K562 (cell line): ENCODE measurements around the gene ZNF83. TPM values are rescaled to one million over a fixed set of nuclear protein-coding genes. Genes with fewer than 3 reads are reported as not detected.

Source experiments
- CCAR2 ChIP-seq: fragments of 200-400 bp; formaldehyde crosslinking; IDR thresholded peaks from 2 replicates; pipeline ENCODE4 v1.6.1; 2017; ENCODE audit warnings: mild to moderate bottlenecking, low read depth, low read length
- CHCHD3 ChIP-seq: fragments of 250-450 bp; sonication (Bioruptor Pico); IDR thresholded peaks from 2 replicates; pipeline ENCODE4 v2.1.2; 2022; ENCODE audit warnings: mild to moderate bottlenecking
- MTA1 ChIP-seq: fragments of 450-650 bp; IDR thresholded peaks from 2 replicates; pipeline ENCODE4 v1.6.1; 2017; ENCODE audit warnings: borderline replicate concordance
- SNIP1 ChIP-seq: fragments of 450-650 bp; IDR thresholded peaks from 2 replicates; pipeline ENCODE4 v1.7.1; 2017; ENCODE audit warnings: low read depth, mild to moderate bottlenecking
- SP1 ChIP-seq: sonication (generic); formaldehyde crosslinking; IDR thresholded peaks from 2 replicates; pipeline ENCODE4 v1.8.1; 2022; ENCODE audit warnings: mild to moderate bottlenecking, missing genetic modification reagents
- ZNF121 ChIP-seq: sonication (generic); formaldehyde crosslinking; conservative IDR thresholded peaks from 2 replicates; pipeline ENCODE4 v1.8.0; 2022; ENCODE audit warnings: missing genetic modification reagents
- ZNF212 ChIP-seq: fragments of 450-650 bp; formaldehyde crosslinking; IDR thresholded peaks from 2 replicates; pipeline ENCODE4 v1.4.0; 2020; ENCODE audit warnings: mild to moderate bottlenecking
- ZNF347 ChIP-seq: fragments of 450-650 bp; formaldehyde crosslinking; IDR thresholded peaks from 2 replicates; pipeline ENCODE4 v1.4.0; 2020; ENCODE audit warnings: low read depth, mild to moderate bottlenecking, moderate library complexity
- polyA plus RNA-seq, 8 experiments: library from polyadenylated mRNA; depleted of rRNA in 4 of 8; stranded (reverse) in 5 of 8; unstranded in 3 of 8; fragments of >200 nt; fragmentation: Nextera tagmentation in 2 of 8; fragmentation: Illumina TruSeq in 1 of 8; extraction: Ambion mirVana in 2 of 8; extraction: Trizol in 1 of 8; gene quantifications; 2 replicates each; pipeline versions ENCODE4 v1.2.1 to v1.2.3, GENCODE V29; 2011 to 2014; ENCODE audit warnings: inconsistent platforms in 1 of 8, missing spikeins in 1 of 8
- total RNA-seq, 7 experiments: library from RNA; depleted of rRNA in 6 of 7; stranded (reverse); fragments of >200 nt in 6 of 7; fragmentation: Illumina TruSeq in 2 of 7; extraction: Trizol in 2 of 7; gene quantifications; 2 replicates each; pipeline versions ENCODE4 v1.2.1 to v1.2.3, GENCODE V29; 2011 to 2021; ENCODE audit warnings: low replicate concordance in 1 of 7
- TF ChIP-seq, protein P1 (sequence below): sonication (generic); formaldehyde crosslinking; IDR thresholded peaks from 2 replicates; pipeline ENCODE4 v1.8.1; 2023; ENCODE audit warnings: mild to moderate bottlenecking, missing genetic modification reagents
- TF ChIP-seq, protein P2 (sequence below): fragments of 250-450 bp; sonication (Bioruptor Pico); IDR thresholded peaks from 2 replicates; pipeline ENCODE4 v1.8.0; 2022; ENCODE audit warnings: moderate library complexity, mild to moderate bottlenecking, inconsistent platforms

ZNF83 gene
- total and polyA plus RNA-seq, 9 of the 15 experiments (the other 6 are each of a cell fraction or from before 2014, with no cell fraction given) = 18.6 to 74.3 (median 51.9) TPM

GRCh38 chr19:52646571-52647217, 8.5 kb upstream of the ZNF83 start (continued):
- TF ChIP-seq, protein P1, sequence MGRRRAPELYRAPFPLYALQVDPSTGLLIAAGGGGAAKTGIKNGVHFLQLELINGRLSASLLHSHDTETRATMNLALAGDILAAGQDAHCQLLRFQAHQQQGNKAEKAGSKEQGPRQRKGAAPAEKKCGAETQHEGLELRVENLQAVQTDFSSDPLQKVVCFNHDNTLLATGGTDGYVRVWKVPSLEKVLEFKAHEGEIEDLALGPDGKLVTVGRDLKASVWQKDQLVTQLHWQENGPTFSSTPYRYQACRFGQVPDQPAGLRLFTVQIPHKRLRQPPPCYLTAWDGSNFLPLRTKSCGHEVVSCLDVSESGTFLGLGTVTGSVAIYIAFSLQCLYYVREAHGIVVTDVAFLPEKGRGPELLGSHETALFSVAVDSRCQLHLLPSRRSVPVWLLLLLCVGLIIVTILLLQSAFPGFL = no peak
- TF ChIP-seq, protein P2, sequence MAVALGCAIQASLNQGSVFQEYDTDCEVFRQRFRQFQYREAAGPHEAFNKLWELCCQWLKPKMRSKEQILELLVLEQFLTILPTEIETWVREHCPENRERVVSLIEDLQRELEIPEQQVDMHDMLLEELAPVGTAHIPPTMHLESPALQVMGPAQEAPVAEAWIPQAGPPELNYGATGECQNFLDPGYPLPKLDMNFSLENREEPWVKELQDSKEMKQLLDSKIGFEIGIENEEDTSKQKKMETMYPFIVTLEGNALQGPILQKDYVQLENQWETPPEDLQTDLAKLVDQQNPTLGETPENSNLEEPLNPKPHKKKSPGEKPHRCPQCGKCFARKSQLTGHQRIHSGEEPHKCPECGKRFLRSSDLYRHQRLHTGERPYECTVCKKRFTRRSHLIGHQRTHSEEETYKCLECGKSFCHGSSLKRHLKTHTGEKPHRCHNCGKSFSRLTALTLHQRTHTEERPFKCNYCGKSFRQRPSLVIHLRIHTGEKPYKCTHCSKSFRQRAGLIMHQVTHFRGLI (CRISPR knock-in tag) = no peak
- 0 out of 2 replicates have a peak, but pooled peaks have one; percentile 42 for TF ChIP-seq SP1 (CRISPR knock-in tag)
- no peak for TF ChIP-seq ZNF121 (CRISPR knock-in tag)
- no peak for TF ChIP-seq ZNF347 (CRISPR knock-in tag)
- TF ChIP-seq MTA1 = no peak
- TF ChIP-seq SNIP1 = no peak
- no peak for TF ChIP-seq CHCHD3 (CRISPR knock-in tag)
- TF ChIP-seq ZNF212 (CRISPR knock-in tag) = no peak
- no peak for TF ChIP-seq CCAR2
